Melanocyte of skin (primary cell): ENCODE measurements around the gene CASP3. TPM values are rescaled to one million over a fixed set of nuclear protein-coding genes. Genes with fewer than 3 reads are reported as not detected.

Experiments used
- total RNA-seq, 2 donors: library from RNA; depleted of rRNA; stranded (reverse); fragments of >200 nt; gene quantifications; 2 replicates each; pipeline ENCODE4 v1.2.3, GENCODE V29; 2012

CASP3 gene
- total RNA-seq = 10 to 100 TPM; 25.1 to 49.0 TPM

GRCh38 chr4:184649026-184649970 is at the start of gene CASP3, which contains the start of gene PRIMPOL:
Gene CASP3, minus strand, starts transcription at chr4:184649447. Its CDS starts 10,994 bp downstream, at chr4:184638453.
Gene PRIMPOL, plus strand, starts transcription at chr4:184649738. Its CDS starts 7,403 bp downstream, at chr4:184657141.

Other genes starting within 250 kb of the CASP3 start
- gene IRF2, start 174.9 kb downstream of the CASP3 start, total RNA-seq = 10 to 100 TPM; 29.9 to 33.0 TPM
- 10 to 100 TPM in 1 of 2 donors, 1 to 10 TPM in 1; 9.3 to 15.3 TPM for gene PRIMPOL, start 291 bp upstream of the CASP3 start, total RNA-seq
- gene CENPU, start 84.6 kb upstream of the CASP3 start, total RNA-seq = 10 to 100 TPM; 27.9 to 46.3 TPM
- gene ACSL1, start 176.5 kb upstream of the CASP3 start, total RNA-seq = 10 to 100 TPM; 66.8 to 80.9 TPM